K562 (cell line): ENCODE results near the gene FES. TPM values are rescaled to one million over a fixed set of nuclear protein-coding genes. Genes with fewer than 3 reads are reported as not detected.
A peak's percentile ranks its signal among the peaks of the same experiment; 100 is the strongest.

Experiments used
- ATAC-seq: fragments of 200-7000 bp; cut with Tn5 transposase; 3 replicates; pipeline ENCODE4 v1.9.1; 2020; ENCODE audit warnings: moderate library complexity
- BruUV-seq: library from RNA; stranded (reverse); fragments of 400-500 nt; replicated peaks from 2 replicates; lab custom pipeline; 2021; lab: Mats Ljungman, UMichigan
- CTCF ChIA-PET: fragments of 300-600 bp; formaldehyde crosslinking; extraction: SDS; loops from one replicate; lab custom pipeline; 2021; ENCODE audit warnings: low intra/inter-chr PET ratio; lab: Yijun Ruan, JAX
- POLR2A ChIA-PET: fragments of 300-600, 350-650 bp; sonication (Branson Sonifier 250); formaldehyde crosslinking; extraction: SDS; loops from one replicate; lab custom pipeline; 2021; ENCODE audit warnings: antibody characterized with exemption, inconsistent platforms; lab: Yijun Ruan, JAX
- DNase-seq, 4 experiments: peaks; one replicate each; pipeline versions ENCODE4 v3.0.0 to v3.0.0-alpha.2; 2011 to 2018; ENCODE audit warnings: low spot score in 3 of 4, mixed read lengths in 3 of 4; ENCODE audit errors: extremely low read depth in 1 of 4
- FAIRE-seq: peaks from 2 replicates; lab custom pipeline; 2011; peaks lifted over from hg19 to GRCh38; lab: Jason Lieb, UNC
- H2AFZ ChIP-seq: 2 replicates; pipeline ENCODE4 v1.6.0; 2011; ENCODE audit warnings: low read depth, low read length, control low read depth, inconsistent platforms
- H3K27ac ChIP-seq: fragments of 200-600 bp; 3 replicates; pipeline ENCODE4 v1.8.0; 2011; ENCODE audit warnings: low read depth, mild to moderate bottlenecking, control low read depth, inconsistent platforms, low read length, moderate library complexity, mixed read lengths; ENCODE audit errors: extremely low read depth
- H3K27me3 ChIP-seq, 2 experiments: fragments of 300-600 bp in 1 of 2; 2 replicates in 1 of 2; 3 replicates in 1 of 2; pipeline versions ENCODE4 v1.6.0 to v1.8.0; 2011; ENCODE audit warnings: inconsistent platforms in 2 of 2, low read length in 2 of 2, mild to moderate bottlenecking in 1 of 2, mixed read lengths in 1 of 2, moderate library complexity in 1 of 2; ENCODE audit not compliant: control insufficient read depth in 2 of 2, insufficient read depth in 2 of 2
- H3K36me3 ChIP-seq: fragments of 300-600 bp; 3 replicates; pipeline ENCODE4 v1.8.0; 2011; ENCODE audit warnings: mild to moderate bottlenecking, low read length, inconsistent platforms; ENCODE audit not compliant: control insufficient read depth, insufficient read depth
- H3K4me1 ChIP-seq, 2 experiments: fragments of 200-600 bp in 1 of 2; replicated peaks in 1 of 2; 2 replicates in 1 of 2; 3 replicates in 1 of 2; pipeline versions ENCODE4 v1.5.1 to v1.8.0; 2011; ENCODE audit warnings: inconsistent platforms in 2 of 2, low read length in 2 of 2, mild to moderate bottlenecking in 1 of 2, mixed read lengths in 1 of 2, moderate library complexity in 1 of 2; ENCODE audit not compliant: control insufficient read depth in 2 of 2, insufficient read depth in 2 of 2
- H3K4me2 ChIP-seq: 2 replicates; pipeline ENCODE4 v1.6.1; 2011; ENCODE audit warnings: low read length, control low read depth, inconsistent platforms, mixed read lengths; ENCODE audit not compliant: insufficient read depth
- H3K4me3 ChIP-seq: fragments of 200-600 bp; sonication (generic), shearing (Covaris generic); 2 replicates; pipeline ENCODE4 v1.5.1; 2016; ENCODE audit warnings: control low read depth, inconsistent platforms
- H3K79me2 ChIP-seq: fragments of 200-600 bp; 3 replicates; pipeline ENCODE4 v1.8.0; 2011; ENCODE audit warnings: low read length, inconsistent platforms; ENCODE audit not compliant: control insufficient read depth, insufficient read depth
- H3K9ac ChIP-seq, 2 experiments: 2 replicates each; pipeline versions ENCODE4 v1.6.0 to v1.6.1; 2011; ENCODE audit warnings: low read depth in 2 of 2, low read length in 2 of 2, control low read depth in 1 of 2, inconsistent platforms in 1 of 2, mild to moderate bottlenecking in 1 of 2, mixed read lengths in 1 of 2; ENCODE audit not compliant: insufficient read depth in 1 of 2
- H3K9me1 ChIP-seq: one replicate; pipeline ENCODE4 v1.6.0; 2011; ENCODE audit warnings: inconsistent platforms, mild to moderate bottlenecking, low read length, moderate library complexity; ENCODE audit not compliant: control insufficient read depth, insufficient read depth
- H3K9me3 ChIP-seq: replicated peaks from 2 replicates; pipeline ENCODE4 v1.5.1; 2011; ENCODE audit warnings: low read depth, low read length, inconsistent platforms; ENCODE audit not compliant: control insufficient read depth, insufficient read depth
- H4K20me1 ChIP-seq: replicated peaks from 2 replicates; pipeline ENCODE4 v1.6.1; 2011; ENCODE audit warnings: low read length, inconsistent platforms, mixed read lengths; ENCODE audit not compliant: control insufficient read depth, insufficient read depth
- CHD1 ChIP-seq: fragments of 200-600 bp; sonication (generic); IDR thresholded peaks from one replicate; pipeline ENCODE4 v1.6.1; 2012; ENCODE audit warnings: mild to moderate bottlenecking, moderate library complexity, low read length, inconsistent platforms
- CREM ChIP-seq: IDR thresholded peaks from 2 replicates; pipeline ENCODE4 v1.6.1; 2014; ENCODE audit warnings: antibody characterized with exemption, low read depth
- KLF16 ChIP-seq: IDR thresholded peaks from 2 replicates; pipeline ENCODE4 v1.6.1; 2016; ENCODE audit warnings: antibody characterized with exemption
- MAFK ChIP-seq: IDR thresholded peaks from 2 replicates; pipeline ENCODE4 v1.6.1; 2011; ENCODE audit warnings: low read length, improper control_type of control experiment
- NUFIP1 ChIP-seq: fragments of 450-650 bp; IDR thresholded peaks from 2 replicates; pipeline ENCODE4 v1.6.1; 2018; ENCODE audit not compliant: partially characterized antibody
- RBFOX2 ChIP-seq: fragments of 200-400 bp; formaldehyde crosslinking; IDR thresholded peaks from 2 replicates; pipeline ENCODE4 v1.6.1; 2017; ENCODE audit warnings: low read depth, mild to moderate bottlenecking, low read length, moderate library complexity
- TRIM28 ChIP-seq: fragments of 450-650 bp; IDR thresholded peaks from 2 replicates; pipeline ENCODE4 v1.6.1; 2017
- WGBS: fragments of 100-300 bp; shearing (Covaris generic); methylation state at CpG from one replicate; pipeline ENCODE4 v1.1.6; 2016; ENCODE audit warnings: low coverage, mixed read lengths; ENCODE audit not compliant: insufficient coverage; ENCODE audit errors: missing lambda C conversion rate; 5-methylcytosine and 5-hydroxymethylcytosine counted together
- in situ Hi-C: fragments of 300-500 bp; cut with MboI; formaldehyde crosslinking; loops from 4 replicates; pipeline ENCODE4 v1.15.0; 2018; ENCODE audit warnings: inconsistent platforms, mixed read lengths
- intact Hi-C: fragments of 100-400 bp; cut with micrococcal nuclease; formaldehyde crosslinking; loops from 2 replicates; pipeline ENCODE4 v1.14.2; 2022
- polyA plus RNA-seq, 8 experiments: library from polyadenylated mRNA; depleted of rRNA in 4 of 8; stranded (reverse) in 5 of 8; unstranded in 3 of 8; fragments of >200 nt; fragmentation: Nextera tagmentation in 2 of 8; fragmentation: Illumina TruSeq in 1 of 8; extraction: Ambion mirVana in 2 of 8; extraction: Trizol in 1 of 8; gene quantifications; 2 replicates each; pipeline versions ENCODE4 v1.2.1 to v1.2.3, GENCODE V29; 2011 to 2014; ENCODE audit warnings: inconsistent platforms in 1 of 8, missing spikeins in 1 of 8
- total RNA-seq, 7 experiments: library from RNA; depleted of rRNA in 6 of 7; stranded (reverse); fragments of >200 nt in 6 of 7; fragmentation: Illumina TruSeq in 2 of 7; extraction: Trizol in 2 of 7; gene quantifications; 2 replicates each; pipeline versions ENCODE4 v1.2.1 to v1.2.3, GENCODE V29; 2011 to 2021; ENCODE audit warnings: low replicate concordance in 1 of 7
- TF ChIP-seq, protein P1 (sequence below): sonication (generic); formaldehyde crosslinking; IDR thresholded peaks from 2 replicates; pipeline ENCODE4 v1.8.1; 2023; ENCODE audit warnings: mild to moderate bottlenecking, missing genetic modification reagents, moderate library complexity
- TF ChIP-seq, protein P2 (sequence below): sonication (generic); formaldehyde crosslinking; IDR thresholded peaks from 2 replicates; pipeline ENCODE4 v1.9.0; 2022; ENCODE audit warnings: mild to moderate bottlenecking, missing genetic modification reagents
- TF ChIP-seq, protein P3 (sequence below): fragments of 250-450 bp; sonication (Bioruptor Pico); IDR thresholded peaks from 2 replicates; pipeline ENCODE4 v1.5.0; 2021
- TF ChIP-seq, protein P4 (sequence below): fragments of 450-650 bp; conservative IDR thresholded peaks from 2 replicates; pipeline ENCODE4 v1.6.1; 2016; ENCODE audit warnings: missing genetic modification characterization, low read depth, mild to moderate bottlenecking, missing compliant biosample characterization, moderate library complexity
- TF ChIP-seq, protein P5 (sequence below): fragments of 450-650 bp; IDR thresholded peaks from 2 replicates; pipeline ENCODE4 v1.7.1; 2018; ENCODE audit warnings: mild to moderate bottlenecking, low read depth; ENCODE audit not compliant: partially characterized antibody
- TF ChIP-seq, protein P6 (sequence below): fragments of 250-450 bp; sonication (Bioruptor Pico); IDR thresholded peaks from 2 replicates; pipeline ENCODE4 v1.5.0; 2020; ENCODE audit warnings: mild to moderate bottlenecking, borderline replicate concordance

FES gene
- total and polyA plus RNA-seq, 9 of the 15 experiments (the other 6 are each of a cell fraction or from before 2014, with no cell fraction given) = 0.38 to 2.6 (median 0.82) TPM

DNA sequence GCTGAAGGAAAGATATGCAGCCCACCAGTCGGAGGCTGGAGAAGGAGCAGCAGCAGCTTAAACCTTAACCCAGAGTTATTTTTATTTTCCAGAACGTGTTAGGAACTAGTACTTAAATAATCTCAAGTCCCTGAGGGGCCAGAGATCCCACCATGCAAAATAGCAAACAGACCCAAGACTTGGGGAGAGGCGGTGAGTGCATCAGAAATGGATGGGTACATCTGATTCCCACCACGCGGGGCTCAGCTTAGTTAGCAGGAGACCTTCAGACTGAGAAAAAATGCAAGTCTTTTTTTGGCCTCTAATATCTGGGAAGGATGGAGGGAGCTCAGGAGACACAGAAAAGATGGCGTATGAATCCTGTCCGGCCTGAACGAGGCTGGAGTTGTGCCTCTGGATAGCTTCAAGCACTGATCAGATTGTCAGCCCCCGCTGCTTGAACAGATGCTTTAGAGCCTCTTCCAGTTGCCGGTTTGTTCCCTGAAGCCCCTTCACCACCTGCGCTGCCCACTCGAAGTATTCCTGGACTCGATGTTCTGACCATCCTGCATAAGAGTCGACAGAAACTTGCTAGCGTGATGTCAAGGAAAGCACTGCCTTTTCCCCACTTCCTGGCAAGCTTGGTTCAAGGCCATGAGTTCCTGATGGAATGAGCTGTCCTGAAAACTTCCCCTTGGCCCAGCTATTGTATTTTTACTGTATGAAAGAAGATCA, 46.7 kb downstream of the FES start:
- FAIRE-seq (no peak), ATAC-seq (no peak), DNase-seq (peak in 1 of 4 experiments; percentile 60)
- Histone ChIP-seq H3K9ac (peak overlapping the region; percentile 85 to 96), H3K9me1 (no peaks in the 10 kb centered on the region), H3K9me3 (no peaks in the 10 kb centered on the region), H3K27me3 (no peaks in the 10 kb centered on the region), H3K4me3 (peak overlapping the region; percentile 66), H3K27ac (peak overlapping the region; percentile 92), H4K20me1 (no peaks in the 10 kb centered on the region), H3K4me1 (peaks cover 34 to 65% of the 10 kb centered on the region in 2 experiments; a peak in 4 of 5 replicates), H3K36me3 (peaks cover 6% of the 10 kb centered on the region; the same call in 2 of the 3 replicates), H3K4me2 (peak overlapping the region; percentile 99), H3K79me2 (peaks cover 46% of the 10 kb centered on the region), H2AFZ (peak overlapping the region; percentile 94)
- WGBS = 7% methylated on average over 15 of the region's 15 CpGs
- POLR2A ChIA-PET = interaction anchor here (0.6 to 6.7 kb wide), 22 partner anchors 8 to 440 kb away, joined by 3 to 70 read pairs (median 4); partner anchors contain the start of genes MAN2A2 and RCCD1
- intact Hi-C loops (loop anchor here (1.0 to 10.0 kb wide), 7 partner anchors 30 to 636 kb away; no protein-coding TSS in a partner anchor), in situ Hi-C loops (no loop called here)
- CTCF ChIA-PET = interaction anchor here (0.8 to 2.2 kb wide), 6 partner anchors 29 to 637 kb away, joined by 3 to 8 read pairs (median 4); no protein-coding TSS in a partner anchor
- BruUV-seq = TSS peak; percentile 28
- TF ChIP-seq CREM = 0 out of 2 replicates have a peak, but pooled peaks have one; percentile 27
- TF ChIP-seq RBFOX2 = no peak
- TF ChIP-seq, protein P1, sequence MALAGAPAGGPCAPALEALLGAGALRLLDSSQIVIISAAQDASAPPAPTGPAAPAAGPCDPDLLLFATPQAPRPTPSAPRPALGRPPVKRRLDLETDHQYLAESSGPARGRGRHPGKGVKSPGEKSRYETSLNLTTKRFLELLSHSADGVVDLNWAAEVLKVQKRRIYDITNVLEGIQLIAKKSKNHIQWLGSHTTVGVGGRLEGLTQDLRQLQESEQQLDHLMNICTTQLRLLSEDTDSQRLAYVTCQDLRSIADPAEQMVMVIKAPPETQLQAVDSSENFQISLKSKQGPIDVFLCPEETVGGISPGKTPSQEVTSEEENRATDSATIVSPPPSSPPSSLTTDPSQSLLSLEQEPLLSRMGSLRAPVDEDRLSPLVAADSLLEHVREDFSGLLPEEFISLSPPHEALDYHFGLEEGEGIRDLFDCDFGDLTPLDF = no peak
- TF ChIP-seq, protein P2, sequence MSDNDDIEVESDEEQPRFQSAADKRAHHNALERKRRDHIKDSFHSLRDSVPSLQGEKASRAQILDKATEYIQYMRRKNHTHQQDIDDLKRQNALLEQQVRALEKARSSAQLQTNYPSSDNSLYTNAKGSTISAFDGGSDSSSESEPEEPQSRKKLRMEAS (CRISPR knock-in tag) = no peak
- TF ChIP-seq, protein P3, sequence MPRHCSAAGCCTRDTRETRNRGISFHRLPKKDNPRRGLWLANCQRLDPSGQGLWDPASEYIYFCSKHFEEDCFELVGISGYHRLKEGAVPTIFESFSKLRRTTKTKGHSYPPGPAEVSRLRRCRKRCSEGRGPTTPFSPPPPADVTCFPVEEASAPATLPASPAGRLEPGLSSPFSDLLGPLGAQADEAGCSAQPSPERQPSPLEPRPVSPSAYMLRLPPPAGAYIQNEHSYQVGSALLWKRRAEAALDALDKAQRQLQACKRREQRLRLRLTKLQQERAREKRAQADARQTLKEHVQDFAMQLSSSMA (CRISPR knock-in tag) = no peak
- no peak for TF ChIP-seq TRIM28
- TF ChIP-seq CHD1 = peak; percentile 24
- no peak for TF ChIP-seq NUFIP1
- TF ChIP-seq, protein P4, sequence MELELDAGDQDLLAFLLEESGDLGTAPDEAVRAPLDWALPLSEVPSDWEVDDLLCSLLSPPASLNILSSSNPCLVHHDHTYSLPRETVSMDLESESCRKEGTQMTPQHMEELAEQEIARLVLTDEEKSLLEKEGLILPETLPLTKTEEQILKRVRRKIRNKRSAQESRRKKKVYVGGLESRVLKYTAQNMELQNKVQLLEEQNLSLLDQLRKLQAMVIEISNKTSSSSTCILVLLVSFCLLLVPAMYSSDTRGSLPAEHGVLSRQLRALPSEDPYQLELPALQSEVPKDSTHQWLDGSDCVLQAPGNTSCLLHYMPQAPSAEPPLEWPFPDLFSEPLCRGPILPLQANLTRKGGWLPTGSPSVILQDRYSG (tag) = 0 out of 2 replicates have a peak, but pooled peaks have one; percentile 35
- TF ChIP-seq, protein P5, sequence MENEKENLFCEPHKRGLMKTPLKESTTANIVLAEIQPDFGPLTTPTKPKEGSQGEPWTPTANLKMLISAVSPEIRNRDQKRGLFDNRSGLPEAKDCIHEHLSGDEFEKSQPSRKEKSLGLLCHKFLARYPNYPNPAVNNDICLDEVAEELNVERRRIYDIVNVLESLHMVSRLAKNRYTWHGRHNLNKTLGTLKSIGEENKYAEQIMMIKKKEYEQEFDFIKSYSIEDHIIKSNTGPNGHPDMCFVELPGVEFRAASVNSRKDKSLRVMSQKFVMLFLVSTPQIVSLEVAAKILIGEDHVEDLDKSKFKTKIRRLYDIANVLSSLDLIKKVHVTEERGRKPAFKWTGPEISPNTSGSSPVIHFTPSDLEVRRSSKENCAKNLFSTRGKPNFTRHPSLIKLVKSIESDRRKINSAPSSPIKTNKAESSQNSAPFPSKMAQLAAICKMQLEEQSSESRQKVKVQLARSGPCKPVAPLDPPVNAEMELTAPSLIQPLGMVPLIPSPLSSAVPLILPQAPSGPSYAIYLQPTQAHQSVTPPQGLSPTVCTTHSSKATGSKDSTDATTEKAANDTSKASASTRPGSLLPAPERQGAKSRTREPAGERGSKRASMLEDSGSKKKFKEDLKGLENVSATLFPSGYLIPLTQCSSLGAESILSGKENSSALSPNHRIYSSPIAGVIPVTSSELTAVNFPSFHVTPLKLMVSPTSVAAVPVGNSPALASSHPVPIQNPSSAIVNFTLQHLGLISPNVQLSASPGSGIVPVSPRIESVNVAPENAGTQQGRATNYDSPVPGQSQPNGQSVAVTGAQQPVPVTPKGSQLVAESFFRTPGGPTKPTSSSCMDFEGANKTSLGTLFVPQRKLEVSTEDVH = no peak
- no peak for TF ChIP-seq MAFK
- no peak for TF ChIP-seq KLF16
- TF ChIP-seq, protein P6, sequence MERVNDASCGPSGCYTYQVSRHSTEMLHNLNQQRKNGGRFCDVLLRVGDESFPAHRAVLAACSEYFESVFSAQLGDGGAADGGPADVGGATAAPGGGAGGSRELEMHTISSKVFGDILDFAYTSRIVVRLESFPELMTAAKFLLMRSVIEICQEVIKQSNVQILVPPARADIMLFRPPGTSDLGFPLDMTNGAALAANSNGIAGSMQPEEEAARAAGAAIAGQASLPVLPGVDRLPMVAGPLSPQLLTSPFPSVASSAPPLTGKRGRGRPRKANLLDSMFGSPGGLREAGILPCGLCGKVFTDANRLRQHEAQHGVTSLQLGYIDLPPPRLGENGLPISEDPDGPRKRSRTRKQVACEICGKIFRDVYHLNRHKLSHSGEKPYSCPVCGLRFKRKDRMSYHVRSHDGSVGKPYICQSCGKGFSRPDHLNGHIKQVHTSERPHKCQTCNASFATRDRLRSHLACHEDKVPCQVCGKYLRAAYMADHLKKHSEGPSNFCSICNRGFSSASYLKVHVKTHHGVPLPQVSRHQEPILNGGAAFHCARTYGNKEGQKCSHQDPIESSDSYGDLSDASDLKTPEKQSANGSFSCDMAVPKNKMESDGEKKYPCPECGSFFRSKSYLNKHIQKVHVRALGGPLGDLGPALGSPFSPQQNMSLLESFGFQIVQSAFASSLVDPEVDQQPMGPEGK (CRISPR knock-in tag) = no peak
